ENCODE data around the gene CAMTA1. TPM values are rescaled to one million over a fixed set of nuclear protein-coding genes. Genes with fewer than 3 reads are reported as not detected.

CAMTA1 gene
- total RNA-seq, 1 donor from 2014 or later: 160 TPM

DNA sequence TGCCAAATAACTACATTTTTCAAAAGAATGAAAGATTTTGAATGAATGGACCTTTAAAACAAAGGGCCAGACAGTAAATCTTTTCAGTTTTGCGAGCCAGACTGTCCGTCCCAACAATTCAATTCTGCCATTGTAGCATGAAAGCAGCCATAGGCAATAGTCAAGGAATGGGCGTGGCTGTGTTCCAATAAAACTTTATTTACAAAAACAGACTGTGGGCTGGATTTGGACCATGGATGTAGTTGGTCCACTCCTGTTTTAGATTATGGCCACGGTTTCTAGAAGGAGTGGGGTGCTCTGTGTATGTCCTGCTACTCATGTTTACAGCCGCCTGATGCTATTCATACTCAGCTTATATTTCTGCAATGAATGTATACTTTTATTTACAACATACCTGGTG is 474.7 kb downstream of the CAMTA1 start:
- DNase-seq: no peak
- Histone ChIP-seq H3K27me3 (ENCODE audit: low read depth) (peaks cover 24% of the 10 kb centered on the region), H3K4me1 (no peaks in the 10 kb centered on the region), H3K27ac (replicated peaks) (no peak overlapping the region), H3K9me3 (replicated peaks) (no peaks in the 10 kb centered on the region), H3K36me3 (no peaks in the 10 kb centered on the region), H3K4me3 (no peak overlapping the region)
- TF ChIP-seq, protein P1, sequence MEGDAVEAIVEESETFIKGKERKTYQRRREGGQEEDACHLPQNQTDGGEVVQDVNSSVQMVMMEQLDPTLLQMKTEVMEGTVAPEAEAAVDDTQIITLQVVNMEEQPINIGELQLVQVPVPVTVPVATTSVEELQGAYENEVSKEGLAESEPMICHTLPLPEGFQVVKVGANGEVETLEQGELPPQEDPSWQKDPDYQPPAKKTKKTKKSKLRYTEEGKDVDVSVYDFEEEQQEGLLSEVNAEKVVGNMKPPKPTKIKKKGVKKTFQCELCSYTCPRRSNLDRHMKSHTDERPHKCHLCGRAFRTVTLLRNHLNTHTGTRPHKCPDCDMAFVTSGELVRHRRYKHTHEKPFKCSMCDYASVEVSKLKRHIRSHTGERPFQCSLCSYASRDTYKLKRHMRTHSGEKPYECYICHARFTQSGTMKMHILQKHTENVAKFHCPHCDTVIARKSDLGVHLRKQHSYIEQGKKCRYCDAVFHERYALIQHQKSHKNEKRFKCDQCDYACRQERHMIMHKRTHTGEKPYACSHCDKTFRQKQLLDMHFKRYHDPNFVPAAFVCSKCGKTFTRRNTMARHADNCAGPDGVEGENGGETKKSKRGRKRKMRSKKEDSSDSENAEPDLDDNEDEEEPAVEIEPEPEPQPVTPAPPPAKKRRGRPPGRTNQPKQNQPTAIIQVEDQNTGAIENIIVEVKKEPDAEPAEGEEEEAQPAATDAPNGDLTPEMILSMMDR (IDR thresholded peaks at IDR 0.05; ENCODE audit: borderline replicate concordance): no peak
- intact Hi-C loops (cut with micrococcal nuclease): no loop called here

DNA sequence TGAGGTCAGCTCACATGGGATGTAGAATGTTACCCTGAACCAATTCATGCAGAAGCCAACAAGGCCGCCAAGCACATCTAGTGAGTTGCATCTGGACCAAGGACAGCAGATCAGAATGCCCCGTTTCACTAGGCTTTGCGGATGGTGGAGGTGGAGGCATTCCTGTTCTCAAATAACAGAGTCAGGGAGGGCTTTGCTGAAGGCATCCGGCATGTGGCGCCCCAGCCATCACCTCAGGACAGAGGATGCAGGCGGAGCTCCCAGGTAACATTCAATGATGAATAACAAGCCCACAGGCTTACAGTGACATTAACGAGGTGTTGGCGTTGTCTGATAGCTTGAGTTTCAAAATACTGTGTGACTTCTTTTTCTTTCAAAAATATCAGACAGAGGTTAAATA is 476.2 kb downstream of the CAMTA1 start:
- TF ChIP-seq, protein P1 (IDR thresholded peaks at IDR 0.05; ENCODE audit: borderline replicate concordance): no peak
- no peaks in the 10 kb centered on the region for H3K36me3 ChIP-seq
- H3K4me1 ChIP-seq: no peaks in the 10 kb centered on the region
- no peak overlapping the region for H3K4me3 ChIP-seq
- peaks cover 37% of the 10 kb centered on the region for H3K27me3 ChIP-seq (ENCODE audit: low read depth)
- no peaks in the 10 kb centered on the region for H3K9me3 ChIP-seq (replicated peaks)
- intact Hi-C loops (cut with micrococcal nuclease): no loop called here
- no peak overlapping the region for H3K27ac ChIP-seq (replicated peaks)
- no peak for DNase-seq

DNA sequence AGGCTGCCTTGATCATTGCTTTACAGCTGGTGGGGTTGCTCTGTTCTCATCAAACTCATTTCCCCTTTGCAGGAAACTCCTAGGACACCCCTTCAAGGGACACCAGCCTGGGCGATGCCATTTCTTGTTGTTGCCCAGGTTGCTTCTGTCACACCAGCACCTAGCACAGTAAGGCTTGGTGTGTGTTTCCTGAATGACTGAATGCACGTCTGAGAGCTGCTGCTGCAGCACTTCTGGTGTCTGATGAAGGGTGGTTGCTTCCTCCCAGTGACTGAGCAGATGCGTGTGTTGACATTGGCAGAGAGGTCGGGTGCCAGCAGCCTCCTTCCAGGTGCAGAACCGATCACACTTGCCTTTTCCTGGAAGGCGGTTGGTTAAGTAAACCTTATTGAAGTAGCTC is 477.4 kb downstream of the CAMTA1 start:
- intact Hi-C loops (cut with micrococcal nuclease): no loop called here
- H3K36me3 ChIP-seq: no peaks in the 10 kb centered on the region
- TF ChIP-seq, protein P1 (IDR thresholded peaks at IDR 0.05; ENCODE audit: borderline replicate concordance): no peak
- no peak overlapping the region for H3K4me3 ChIP-seq
- no peak overlapping the region for H3K27ac ChIP-seq (replicated peaks)
- DNase-seq: no peak
- H3K9me3 ChIP-seq (replicated peaks): no peaks in the 10 kb centered on the region
- H3K4me1 ChIP-seq: no peaks in the 10 kb centered on the region
- H3K27me3 ChIP-seq (ENCODE audit: low read depth): peaks cover 41% of the 10 kb centered on the region

DNA sequence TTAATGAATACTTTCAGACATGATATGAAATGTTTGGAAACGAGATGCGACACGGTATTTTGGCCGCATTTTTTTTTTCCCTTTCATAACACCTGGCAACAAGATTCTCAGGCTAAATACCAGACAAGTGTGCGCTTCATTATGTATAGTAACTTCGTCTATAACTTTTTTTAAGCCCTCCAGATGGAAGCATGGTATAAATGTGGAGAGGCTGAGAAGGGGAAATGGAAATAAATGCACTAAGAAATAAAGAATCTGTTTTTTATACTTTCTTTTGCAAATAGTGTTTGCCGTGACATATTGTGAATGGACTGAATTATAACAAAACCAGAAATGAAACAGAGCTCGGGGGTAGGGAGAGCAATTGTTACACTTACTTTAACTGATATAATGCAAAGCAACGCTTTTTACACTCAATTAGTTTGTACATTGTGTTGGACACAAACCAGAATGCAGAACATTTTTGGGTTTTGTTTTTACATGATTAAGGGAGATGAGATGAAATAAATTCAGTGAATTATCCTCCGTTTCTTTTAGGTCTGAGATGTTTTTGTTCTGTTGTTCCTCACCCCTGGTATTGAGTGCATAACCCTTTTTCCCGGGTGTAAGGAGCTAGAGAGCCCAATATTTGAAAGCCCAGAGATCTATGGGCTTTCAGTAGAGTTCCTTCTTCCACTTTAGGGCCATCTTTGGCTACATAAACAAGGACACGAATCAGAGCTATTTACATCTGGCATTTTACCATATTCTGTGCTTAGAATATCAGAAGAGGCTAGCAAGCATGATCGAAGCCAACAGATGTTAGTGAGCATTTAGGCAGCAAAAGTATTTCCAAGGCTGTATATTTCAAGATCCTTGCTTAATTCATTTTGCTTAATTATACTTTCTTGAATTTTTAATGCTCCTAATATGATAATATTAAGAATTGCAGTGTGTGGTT is 478.0 kb downstream of the CAMTA1 start:
- Histone ChIP-seq H3K36me3 (no peaks in the 10 kb centered on the region), H3K4me1 (no peaks in the 10 kb centered on the region), H3K27ac (replicated peaks) (no peak overlapping the region), H3K27me3 (ENCODE audit: low read depth) (peaks cover 41% of the 10 kb centered on the region), H3K9me3 (replicated peaks) (peaks cover 6% of the 10 kb centered on the region), H3K4me3 (no peak overlapping the region)
- TF ChIP-seq, protein P1 (IDR thresholded peaks at IDR 0.05; ENCODE audit: borderline replicate concordance): no peak
- DNase-seq: no peak
- intact Hi-C loops (cut with micrococcal nuclease): no loop called here

DNA sequence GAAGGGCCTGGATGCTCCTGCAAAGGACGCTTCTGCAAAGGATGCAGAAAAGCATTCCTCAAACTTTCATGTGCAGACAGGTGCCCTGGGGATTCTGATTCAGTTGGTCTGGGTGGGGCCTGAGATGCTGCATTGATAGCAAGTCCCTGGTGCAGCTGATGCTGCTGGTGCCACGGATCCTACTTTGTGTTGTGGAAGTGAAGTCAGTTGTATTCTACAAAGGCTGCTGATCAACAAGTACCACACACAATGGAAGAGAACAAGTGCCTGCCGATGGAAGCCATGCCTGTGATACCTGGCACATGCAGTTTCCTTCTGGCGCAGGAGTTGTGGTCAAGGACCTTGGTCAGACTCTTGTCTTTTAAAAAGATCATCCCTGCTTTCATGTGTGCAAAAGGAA is 478.8 kb downstream of the CAMTA1 start:
- Histone ChIP-seq H3K4me3 (no peak overlapping the region), H3K27me3 (ENCODE audit: low read depth) (peaks cover 41% of the 10 kb centered on the region), H3K36me3 (no peaks in the 10 kb centered on the region), H3K27ac (replicated peaks) (no peak overlapping the region), H3K9me3 (replicated peaks) (peaks cover 15% of the 10 kb centered on the region), H3K4me1 (no peaks in the 10 kb centered on the region)
- intact Hi-C loops (cut with micrococcal nuclease): no loop called here
- DNase-seq: no peak
- TF ChIP-seq, protein P1 (IDR thresholded peaks at IDR 0.05; ENCODE audit: borderline replicate concordance): no peak

All from left ventricle myocardium inferior (tissue), 1 donor.